Heart left ventricle (tissue), 16 donors: ENCODE data around the gene TBL1Y. TPM values are rescaled to one million over a fixed set of nuclear protein-coding genes. Genes with fewer than 3 reads are reported as not detected.
"Not testable (repeated sequence)": the region's sequence is repeated elsewhere in the genome, so short reads cannot be mapped to it uniquely, and the experiment has no call there.

Source experiments
- ATAC-seq, 4 donors: fragments of 200-7000 bp; cut with Tn5 transposase; one replicate each; pipeline ENCODE4 v1.9.1; 2020 to 2022; ENCODE audit warnings: moderate library complexity in 4 of 4, mild to moderate bottlenecking in 3 of 4, moderate number of reproducible peaks in 1 of 4
- DNase-seq, 5 donors: peaks; one replicate each; pipeline ENCODE4 v3.0.0-alpha.2; 2020
- H3K27ac ChIP-seq, 12 donors: fragments of 200-600 bp; sonication (generic) in 4 of 12; one replicate each; pipeline versions ENCODE4 v1.5.0 to v1.8.0; 2016 to 2022; ENCODE audit warnings: mild to moderate bottlenecking in 2 of 12
- H3K27me3 ChIP-seq, 9 donors: fragments of 200-600 bp; sonication (generic) in 2 of 9; one replicate each; pipeline versions ENCODE4 v1.5.1 to v1.8.0; 2016 to 2022; ENCODE audit warnings: mild to moderate bottlenecking in 3 of 9
- H3K36me3 ChIP-seq, 9 donors: fragments of 200-600 bp; sonication (generic) in 2 of 9; one replicate each; pipeline versions ENCODE4 v1.5.0 to v1.8.0; 2018 to 2022; ENCODE audit warnings: mild to moderate bottlenecking in 2 of 9
- H3K4me1 ChIP-seq, 12 donors: fragments of 200-600 bp; sonication (generic) in 4 of 12; one replicate each; pipeline versions ENCODE4 v1.5.0 to v1.8.0; 2016 to 2022; ENCODE audit warnings: mild to moderate bottlenecking in 3 of 12
- H3K4me3 ChIP-seq, 12 donors: fragments of 200-600 bp; sonication (generic) in 4 of 12; one replicate each; pipeline versions ENCODE4 v1.5.0 to v1.8.0; 2017 to 2022; ENCODE audit warnings: mild to moderate bottlenecking in 9 of 12, moderate library complexity in 4 of 12
- H3K9me3 ChIP-seq, 12 donors: fragments of 200-600 bp; sonication (generic) in 4 of 12; one replicate each; pipeline versions ENCODE4 v1.5.0 to v1.8.0; 2016 to 2022; ENCODE audit warnings: mild to moderate bottlenecking in 1 of 12
- CTCF ChIP-seq, 12 donors: fragments of 200-600 bp; sonication (generic) in 4 of 12; IDR thresholded peaks; one replicate each; pipeline versions ENCODE4 v1.5.0 to v1.8.0; 2018 to 2022; ENCODE audit warnings: antibody characterized with exemption in 12 of 12, mild to moderate bottlenecking in 5 of 12
- POLR2A ChIP-seq, 2 donors: fragments of 450-650 bp; IDR thresholded peaks; one replicate each; pipeline ENCODE4 v1.6.1; 2017; ENCODE audit warnings: antibody characterized with exemption in 2 of 2, mild to moderate bottlenecking in 2 of 2, moderate library complexity in 2 of 2
- WGBS, 4 donors: extraction: QIAGEN DNeasy Blood & Tissue Kit in 2 of 4; methylation state at CpG; one replicate each; pipeline versions ENCODE4 v1.1.5 to v1.1.7; 2013 to 2018; 5-methylcytosine and 5-hydroxymethylcytosine counted together
- intact Hi-C, 10 donors: fragments of 100-400 bp; cut with DNase I; formaldehyde crosslinking; loops; one replicate each; pipeline versions ENCODE4 v1.11.1 to v1.14.2; 2022
- polyA plus RNA-seq, 2 donors: library from polyadenylated mRNA; stranded (reverse); fragments of 200-250 nt; gene quantifications; one replicate each; pipeline ENCODE4 v1.2.3, GENCODE V29; 2013
- total RNA-seq, 9 donors: library from RNA; depleted of rRNA in 2 of 9; stranded (reverse); fragments of >200 nt in 2 of 9; fragmentation: NEBNext Ultra II Directional in 3 of 9; extraction: Animal tissue kit (Norgen Biotek cat#: 25700) in 3 of 9; gene quantifications; one replicate each; pipeline versions ENCODE4 v1.1.0 to v1.2.4, GENCODE V29; 2016 to 2023
- donor health status: ischemic (EF 13 %, LVEDD 7.1; RV severe dilation, severe dysfunction).
- donor health status: healthy with polysubstance abuse.
- donor health status: DM: no; HTN: yes; CAD: no.
- donor health status: DM: no; HTN: no; CAD: no.
- donor health status: ischemic (EF 25% LVEDD 6.9; RV normal size, moderate dysfunction).
- donor health status: ischemic (EF 25% LVEDD 5.7; RV mildly dilated, moderate dysfunction).
- donor health status: healthy.
- donor health status: DM: yes; HTN: yes; CAD: no.
- donor health status: ischemic (EF 35%, LVEDD 5.7; RV mildly dilated, moderate dysfunction).
- donor health status: nonischemic (EF 11% LVEDD 7.7; RV severe dilation, severe dysfunction).
- donor health status: DM: yes; HTN: yes; CAD: no.
- donor health status: PGD.
- donor health status: ischemic (EF 29% LVEDD 5.4; RV normal size, mild dysfunction).
- donor health status: nonischemic (EF 23%, LVEDD 6.1; RV moderate dilation, normal function).

The TBL1Y gene
- total and polyA plus RNA-seq, 11 donors: 0.25 TPM; not detected in 10

- Histone ChIP-seq H3K9me3 (no peaks in the 10 kb centered on the region), H3K27ac (no peak overlapping the region), H3K27me3 (no peaks in the 10 kb centered on the region), H3K4me1 (no peaks in the 10 kb centered on the region), H3K4me3 (no peak overlapping the region), H3K36me3 (no peaks in the 10 kb centered on the region)
- intact Hi-C loops: no loop called here
- DNase-seq: no peak
- TF ChIP-seq CTCF (IDR thresholded peaks at IDR 0.05) (no peak), POLR2A (IDR thresholded peaks at IDR 0.05) (no peak)
- ATAC-seq: no peak
These were observed 128.5 kb downstream of the TBL1Y start for GRCh38 chrY:7039037-7039436.

GRCh38 chrY:7040662-7041061 is 130.2 kb downstream of the TBL1Y start:
- Histone ChIP-seq H3K9me3 (no peaks in the 10 kb centered on the region), H3K36me3 (no peaks in the 10 kb centered on the region), H3K4me3 (no peak overlapping the region), H3K27me3 (no peaks in the 10 kb centered on the region), H3K4me1 (no peaks in the 10 kb centered on the region), H3K27ac (no peak overlapping the region)
- TF ChIP-seq POLR2A (IDR thresholded peaks at IDR 0.05) (no peak), CTCF (IDR thresholded peaks at IDR 0.05) (no peak)
- no peak for ATAC-seq
- DNase-seq: no peak
- WGBS, 4 donors: 70 to 76% methylated on average over 5 of the region's 5 CpGs; no CpG with 5 or more reads in 2 of the 4 donors
- intact Hi-C loops: no loop called here

GRCh38 chrY:7041983-7042382 is 131.5 kb downstream of the TBL1Y start:
- no peak for TF ChIP-seq POLR2A (IDR thresholded peaks at IDR 0.05)
- no peak for TF ChIP-seq CTCF (IDR thresholded peaks at IDR 0.05)
- ATAC-seq (no peak), DNase-seq (no peak)
- H3K4me3 ChIP-seq: no peak overlapping the region
- WGBS, 4 donors: 81 to 83% methylated on average over 4 of the region's 4 CpGs; no CpG with 5 or more reads in 2 of the 4 donors
- no peaks in the 10 kb centered on the region for H3K9me3 ChIP-seq
- H3K27me3 ChIP-seq: no peaks in the 10 kb centered on the region
- intact Hi-C loops: no loop called here
- H3K36me3 ChIP-seq: no peaks in the 10 kb centered on the region
- H3K4me1 ChIP-seq: no peaks in the 10 kb centered on the region
- no peak overlapping the region for H3K27ac ChIP-seq

- 41 to 48% methylated on average over 3 of the region's 3 CpGs; no CpG with 5 or more reads in 2 of the 4 donors for WGBS, 4 donors
- DNase-seq, H3K4me3 ChIP-seq, H3K27ac ChIP-seq, H3K36me3 ChIP-seq, intact Hi-C loops, H3K4me1 ChIP-seq, H3K9me3 ChIP-seq, ATAC-seq, H3K27me3 ChIP-seq: not testable (repeated sequence)
These were observed 142.0 kb downstream of the TBL1Y start for GRCh38 chrY:7052461-7052860.

GRCh38 chrY:7056886-7057285 is 146.4 kb downstream of the TBL1Y start:
- no peak overlapping the region for H3K4me3 ChIP-seq
- H3K27ac ChIP-seq: no peak overlapping the region
- no peaks in the 10 kb centered on the region for H3K36me3 ChIP-seq
- H3K4me1 ChIP-seq: no peaks in the 10 kb centered on the region
- DNase-seq (no peak), ATAC-seq (no peak)
- no peaks in the 10 kb centered on the region for H3K9me3 ChIP-seq
- WGBS, 4 donors: 63 to 74% methylated on average over 5 of the region's 5 CpGs; no CpG with 5 or more reads in 2 of the 4 donors
- intact Hi-C loops: no loop called here
- H3K27me3 ChIP-seq: no peaks in the 10 kb centered on the region
- TF ChIP-seq CTCF (IDR thresholded peaks at IDR 0.05) (no peak), POLR2A (IDR thresholded peaks at IDR 0.05) (no peak)
